Muscle of leg (tissue), 11 donors: ENCODE data around the gene VDR. TPM values are rescaled to one million over a fixed set of nuclear protein-coding genes. Genes with fewer than 3 reads are reported as not detected.

ENCODE experiments used
- DNase-seq: peaks from one replicate; pipeline ENCODE4 v3.0.0; 2013
- H3K27ac ChIP-seq: one replicate; pipeline ENCODE4 v1.5.1; 2013; ENCODE audit warnings: mild to moderate bottlenecking, low read length, control low read depth
- H3K27me3 ChIP-seq: one replicate; pipeline ENCODE4 v1.6.1; 2013; ENCODE audit warnings: low read length; ENCODE audit not compliant: control insufficient read depth, insufficient read depth
- H3K36me3 ChIP-seq: one replicate; pipeline ENCODE4 v1.6.1; 2013; ENCODE audit warnings: low read length; ENCODE audit not compliant: control insufficient read depth, insufficient read depth
- H3K4me1 ChIP-seq: one replicate; pipeline ENCODE4 v1.6.1; 2013; ENCODE audit warnings: low read length; ENCODE audit not compliant: control insufficient read depth, insufficient read depth
- H3K4me3 ChIP-seq: one replicate; pipeline ENCODE4 v1.5.1; 2013; ENCODE audit warnings: low read length, control low read depth
- H3K9me3 ChIP-seq: replicated peaks from 2 replicates; pipeline ENCODE4 v1.6.1; 2013; ENCODE audit warnings: low read depth, low read length; ENCODE audit not compliant: control insufficient read depth
- WGBS: methylation state at CpG from one replicate; pipeline ENCODE4 v1.1.5; 2013; ENCODE audit warnings: missing lambda C conversion rate; ENCODE audit not compliant: insufficient coverage; 5-methylcytosine and 5-hydroxymethylcytosine counted together
- polyA plus RNA-seq, 8 donors: library from polyadenylated mRNA; unstranded; fragments of 120-200 nt; gene quantifications; one replicate each; pipeline versions ENCODE4 v1.2.1 to v1.2.3, GENCODE V29; 2013; ENCODE audit warnings: inconsistent platforms in 1 of 8, low replicate concordance in 1 of 8; ENCODE audit not compliant: insufficient read length in 8 of 8, insufficient read depth in 1 of 8
- total RNA-seq: library from RNA; stranded (reverse); fragments of 120-200 nt; gene quantifications from one replicate; pipeline ENCODE4 v1.2.4, GENCODE V29; 2013

Gene VDR
- total and polyA plus RNA-seq, 9 donors: 0.23 to 1.0 (median 0.45) TPM

DNA sequence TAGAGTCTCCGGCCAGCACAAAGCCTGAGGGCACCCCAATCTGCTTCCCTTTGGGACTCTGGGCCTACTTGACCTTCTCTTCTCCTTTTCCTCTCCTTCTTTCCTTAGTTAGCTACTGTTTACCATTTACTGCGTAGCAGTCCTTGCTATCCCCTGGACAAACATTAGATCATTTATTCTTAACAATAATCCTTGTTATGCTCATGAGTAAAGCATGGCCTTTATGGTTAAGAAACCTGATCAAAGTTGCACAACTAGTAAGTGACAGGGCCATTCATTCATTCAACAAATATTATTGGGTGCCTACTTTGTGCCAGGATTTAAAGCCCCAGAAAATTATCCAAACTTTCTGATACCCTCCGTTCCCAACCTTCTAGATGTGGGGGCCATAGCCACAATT lies 81.9 kb downstream of the VDR start:
- peaks cover 62% of the 10 kb centered on the region for H3K4me1 ChIP-seq
- 57% methylated on average over 1 of the region's 3 CpGs for WGBS
- no peaks in the 10 kb centered on the region for H3K9me3 ChIP-seq
- no peak overlapping the region for H3K4me3 ChIP-seq
- H3K27ac ChIP-seq: peak overlapping the region; percentile 65
- H3K36me3 ChIP-seq: peaks cover 4% of the 10 kb centered on the region
- H3K27me3 ChIP-seq: no peaks in the 10 kb centered on the region
- no peak for DNase-seq

DNA sequence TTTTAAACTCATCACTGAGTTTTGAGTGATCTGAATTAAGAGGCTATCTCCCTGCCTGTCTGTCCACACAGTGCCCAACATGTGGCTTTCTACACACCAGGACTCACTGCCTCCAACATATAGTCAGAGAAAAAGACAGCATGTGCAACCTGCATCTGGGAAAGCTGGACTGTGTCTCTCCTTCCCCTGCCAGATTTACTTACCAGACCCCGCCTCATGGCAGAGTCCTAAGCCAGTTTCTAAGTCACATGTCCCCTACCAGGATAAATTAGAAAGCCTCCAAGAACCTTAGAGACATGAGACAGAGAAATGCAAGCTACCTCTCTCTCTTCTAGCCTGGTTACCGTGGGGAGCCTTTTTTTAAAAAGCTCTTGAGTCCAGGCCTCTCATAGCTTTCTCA lies 82.4 kb downstream of the VDR start:
- 17% methylated on average over 2 of the region's 2 CpGs for WGBS
- no peak overlapping the region for H3K4me3 ChIP-seq

DNA sequence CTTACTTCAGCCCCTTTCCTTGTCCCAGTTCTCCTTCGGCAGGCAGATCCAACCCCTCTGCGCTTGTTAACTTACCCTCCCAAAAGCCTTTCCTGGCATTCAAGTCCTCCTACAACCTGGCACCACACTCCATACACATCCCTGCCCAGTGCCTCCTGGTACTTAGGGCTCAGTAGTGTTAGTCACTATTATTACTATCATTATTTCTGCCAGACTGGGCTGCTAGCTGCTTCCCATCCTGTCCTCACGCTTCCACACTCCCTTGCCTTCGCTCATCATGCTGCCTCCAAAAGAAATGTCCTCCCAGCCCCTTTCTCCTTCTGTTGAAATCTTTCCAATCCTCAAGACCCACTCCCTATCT lies 83.5 kb downstream of the VDR start:
- H3K4me1 ChIP-seq: peaks cover 69% of the 10 kb centered on the region
- no peaks in the 10 kb centered on the region for H3K9me3 ChIP-seq
- peak overlapping the region; percentile 95 for H3K27ac ChIP-seq
- 64% methylated on average over 2 of the region's 4 CpGs for WGBS
- DNase-seq: no peak
- no peaks in the 10 kb centered on the region for H3K27me3 ChIP-seq
- peaks cover 4% of the 10 kb centered on the region for H3K36me3 ChIP-seq
- no peak overlapping the region for H3K4me3 ChIP-seq

More for the DNA sequence above, 82.4 kb downstream of the VDR start:
- Histone ChIP-seq H3K9me3 (no peaks in the 10 kb centered on the region), H3K36me3 (peaks cover 4% of the 10 kb centered on the region), H3K27me3 (no peaks in the 10 kb centered on the region), H3K27ac (peak overlapping the region; percentile 65), H3K4me1 (peaks cover 65% of the 10 kb centered on the region)
- peak; percentile 85 for DNase-seq

DNA sequence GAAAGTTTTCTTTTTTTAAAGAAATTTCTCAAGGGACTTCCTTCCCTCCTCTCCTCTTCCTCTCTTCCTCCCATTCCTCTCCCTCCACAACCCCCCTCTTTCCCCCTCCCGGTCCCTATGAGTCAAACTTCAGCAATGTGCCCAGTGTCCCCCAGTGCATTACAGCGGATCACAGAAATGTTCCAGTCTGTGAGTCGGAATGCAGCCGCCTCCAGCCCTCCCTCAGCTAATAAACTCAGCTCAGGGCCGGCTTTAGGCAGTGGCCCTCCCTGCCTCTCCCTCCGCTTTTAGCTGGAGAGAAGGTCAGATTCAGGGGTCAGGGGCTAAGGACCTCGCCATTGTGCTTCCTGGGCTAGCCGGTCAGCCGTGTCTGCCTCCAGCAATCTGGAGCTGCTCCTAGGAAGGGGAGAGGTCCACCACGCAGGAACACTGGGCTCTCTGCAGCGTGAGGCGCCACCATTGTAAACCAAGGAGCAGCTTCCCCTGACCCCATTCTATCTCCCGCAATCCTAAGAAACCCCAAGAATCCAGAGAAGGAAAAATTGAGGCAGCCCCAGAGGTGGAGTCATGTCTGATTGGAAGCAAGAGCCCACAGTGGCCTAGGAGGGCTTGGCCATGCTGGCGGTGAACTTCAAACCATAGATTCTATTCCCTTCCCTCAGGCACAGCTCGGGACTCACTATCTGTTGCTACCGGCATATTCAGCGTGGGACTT lies 84.0 kb downstream of the VDR start:
- peak; percentile 97 for DNase-seq
- Histone ChIP-seq H3K27me3 (no peaks in the 10 kb centered on the region), H3K36me3 (peaks cover 4% of the 10 kb centered on the region), H3K27ac (peak overlapping the region; percentile 95), H3K9me3 (no peaks in the 10 kb centered on the region), H3K4me1 (peaks cover 69% of the 10 kb centered on the region), H3K4me3 (peak overlapping the region; percentile 75)
- 41% methylated on average over 6 of the region's 17 CpGs for WGBS

DNA sequence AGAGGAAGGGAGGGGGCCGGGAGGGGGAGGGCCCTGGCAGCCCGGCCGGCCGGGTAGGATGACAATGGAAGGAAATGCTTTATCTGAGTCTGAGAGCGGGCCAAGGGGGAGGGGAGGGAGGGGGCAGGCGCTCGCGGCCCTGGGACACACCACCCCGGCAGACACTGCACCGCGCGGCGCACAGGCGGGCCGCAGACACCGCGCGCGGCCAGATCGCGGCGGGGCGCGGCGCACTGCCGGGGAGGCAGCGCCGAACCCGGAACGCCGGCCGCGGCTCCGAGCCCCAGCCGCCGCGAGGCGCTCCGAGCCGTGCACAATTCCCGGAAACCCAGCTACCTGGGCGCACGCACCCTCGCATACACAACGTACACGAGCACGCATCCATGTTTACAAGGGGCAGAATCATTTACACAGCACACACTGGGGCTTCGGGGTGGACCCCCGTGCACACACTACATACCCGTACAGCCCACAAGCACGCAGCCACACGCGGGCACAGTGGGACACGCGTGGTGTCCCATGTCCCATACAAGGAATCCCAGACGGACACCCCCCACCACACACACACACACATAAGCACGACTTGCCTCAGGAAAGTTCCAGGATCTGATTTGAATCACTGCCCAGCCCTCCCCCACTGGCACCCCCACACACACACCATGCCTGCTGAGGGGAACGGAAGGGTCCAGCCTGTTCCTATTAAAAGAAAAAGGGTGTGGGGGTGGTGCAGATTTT lies 84.7 kb downstream of the VDR start, which contains the start of gene HDAC7:
HDAC7 (minus strand) TSS at position 8 of the 735 bp plus-strand sequence. CDS start 118 bp downstream, outside the sequence.
- peak; percentile 95 for DNase-seq
- Histone ChIP-seq H3K27me3 (no peaks in the 10 kb centered on the region), H3K27ac (peak within 1 kb of the TSS; percentile 95), H3K4me1 (peaks cover 64% of the 10 kb centered on the region), H3K36me3 (peaks cover 4% of the 10 kb centered on the region), H3K4me3 (peak within 1 kb of the TSS; percentile 75), H3K9me3 (no peaks in the 10 kb centered on the region)
- 0% methylated on average over 47 of the region's 58 CpGs for WGBS

DNA sequence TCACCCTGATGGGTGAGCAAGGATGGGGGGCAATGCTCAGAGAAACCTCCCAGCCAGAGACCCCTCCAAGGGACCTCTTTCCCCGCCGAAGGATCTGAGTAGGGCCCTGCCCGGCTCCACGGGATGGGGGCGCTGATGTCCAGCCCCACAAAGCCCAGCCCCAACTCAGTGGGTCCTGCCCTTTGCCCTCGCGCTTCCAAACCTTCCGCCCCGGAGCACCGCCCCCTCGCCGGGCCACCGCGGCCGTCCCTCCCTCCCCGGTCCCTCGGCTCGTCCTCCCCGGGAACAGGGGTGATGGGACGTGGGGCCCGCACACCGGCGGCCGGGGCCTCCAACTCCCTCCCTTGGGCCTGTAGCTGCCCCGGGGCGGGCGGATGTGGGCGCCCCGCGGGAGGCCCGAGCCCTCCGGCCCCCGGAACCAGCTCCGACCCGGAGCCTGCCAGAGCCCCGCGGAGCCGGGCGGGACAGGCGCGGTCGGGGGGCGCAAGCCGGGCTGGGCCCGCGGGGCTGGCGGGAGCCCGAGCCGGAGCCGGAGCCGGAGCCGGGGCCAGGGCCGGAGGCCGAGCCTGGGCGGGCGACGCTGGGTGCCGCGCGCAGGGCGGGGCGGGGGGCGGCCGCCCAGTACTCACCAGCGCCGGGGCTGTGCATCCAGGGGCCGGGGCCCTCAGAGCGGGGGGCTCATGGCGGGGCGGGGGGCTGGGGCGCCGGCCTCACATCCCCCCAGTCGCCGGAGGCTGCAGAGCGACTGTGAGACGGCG lies 85.5 kb downstream of the VDR start:
- peak; percentile 70 for DNase-seq

DNA sequence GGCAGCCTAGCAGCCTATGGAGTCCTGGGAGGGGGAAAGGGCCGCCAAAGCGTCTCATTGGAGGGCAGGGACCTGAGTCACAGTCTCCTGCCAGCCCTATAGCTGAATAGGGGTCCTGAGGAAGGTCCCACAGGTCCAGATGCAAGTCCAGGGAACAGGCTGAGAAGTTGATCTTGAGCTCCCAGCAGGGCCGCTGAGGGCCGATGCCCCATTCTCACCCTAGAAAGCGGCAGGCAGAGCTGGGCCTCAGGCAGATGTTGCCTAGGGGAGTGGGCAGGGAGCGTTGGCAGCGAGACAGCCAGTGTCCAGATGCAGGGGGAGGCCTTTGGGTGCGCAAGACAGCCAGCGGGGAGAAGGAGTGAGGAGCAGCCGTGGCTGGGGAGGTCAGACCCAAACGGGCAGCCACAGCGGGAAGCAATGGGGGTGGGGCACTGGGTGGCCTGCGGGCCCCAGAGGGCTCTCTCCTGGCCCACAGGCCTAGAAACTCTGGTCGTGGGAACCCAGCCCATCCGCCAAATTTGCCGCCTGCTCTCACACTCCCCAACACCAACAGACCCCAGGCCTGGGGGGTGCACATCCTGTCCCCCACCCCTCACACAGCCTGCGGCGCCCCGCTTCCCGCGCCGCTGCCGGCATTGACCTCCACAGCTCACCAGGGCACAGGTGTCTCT lies 86.2 kb downstream of the VDR start:
- WGBS: 16% methylated on average over 22 of the region's 23 CpGs
- H3K36me3 ChIP-seq: peaks cover 17% of the 10 kb centered on the region
- H3K27ac ChIP-seq: peak overlapping the region; percentile 78
- H3K4me3 ChIP-seq: peak overlapping the region; percentile 75
- peaks cover 72% of the 10 kb centered on the region for H3K4me1 ChIP-seq
- no peaks in the 10 kb centered on the region for H3K9me3 ChIP-seq
- DNase-seq: no peak
- no peaks in the 10 kb centered on the region for H3K27me3 ChIP-seq

More for the DNA sequence above, 85.5 kb downstream of the VDR start:
- H3K27me3 ChIP-seq: no peaks in the 10 kb centered on the region
- WGBS: 1% methylated on average over 72 of the region's 77 CpGs
- no peaks in the 10 kb centered on the region for H3K9me3 ChIP-seq
- H3K4me1 ChIP-seq: peaks cover 69% of the 10 kb centered on the region
- H3K36me3 ChIP-seq: peaks cover 10% of the 10 kb centered on the region
- H3K4me3 ChIP-seq: peak overlapping the region; percentile 75
- H3K27ac ChIP-seq: peak overlapping the region; percentile 95

DNA sequence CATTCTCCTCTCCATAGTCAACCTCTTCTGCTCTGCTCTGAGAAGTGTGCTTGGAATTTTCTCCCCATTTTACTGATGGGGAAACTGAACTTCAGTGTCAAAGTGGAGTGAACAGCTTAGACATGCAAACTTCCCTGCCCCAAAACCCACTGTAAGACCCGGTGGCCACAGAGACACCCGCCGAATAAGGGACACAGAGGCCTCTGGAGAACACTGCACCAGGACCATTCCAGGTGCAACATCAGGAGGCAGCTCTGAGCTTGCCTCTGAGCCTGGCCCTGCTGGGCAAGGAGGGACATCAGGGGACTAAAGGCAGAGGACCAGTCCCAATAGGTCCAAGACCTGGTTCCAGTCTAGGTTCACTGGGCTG lies 86.8 kb downstream of the VDR start:
- no peak for DNase-seq
- H3K4me1 ChIP-seq: peaks cover 75% of the 10 kb centered on the region
- H3K9me3 ChIP-seq: no peaks in the 10 kb centered on the region
- 75% methylated on average over 3 of the region's 3 CpGs for WGBS
- H3K27me3 ChIP-seq: no peaks in the 10 kb centered on the region
- peak overlapping the region; percentile 78 for H3K27ac ChIP-seq
- peak overlapping the region; percentile 75 for H3K4me3 ChIP-seq
- peaks cover 18% of the 10 kb centered on the region for H3K36me3 ChIP-seq

DNA sequence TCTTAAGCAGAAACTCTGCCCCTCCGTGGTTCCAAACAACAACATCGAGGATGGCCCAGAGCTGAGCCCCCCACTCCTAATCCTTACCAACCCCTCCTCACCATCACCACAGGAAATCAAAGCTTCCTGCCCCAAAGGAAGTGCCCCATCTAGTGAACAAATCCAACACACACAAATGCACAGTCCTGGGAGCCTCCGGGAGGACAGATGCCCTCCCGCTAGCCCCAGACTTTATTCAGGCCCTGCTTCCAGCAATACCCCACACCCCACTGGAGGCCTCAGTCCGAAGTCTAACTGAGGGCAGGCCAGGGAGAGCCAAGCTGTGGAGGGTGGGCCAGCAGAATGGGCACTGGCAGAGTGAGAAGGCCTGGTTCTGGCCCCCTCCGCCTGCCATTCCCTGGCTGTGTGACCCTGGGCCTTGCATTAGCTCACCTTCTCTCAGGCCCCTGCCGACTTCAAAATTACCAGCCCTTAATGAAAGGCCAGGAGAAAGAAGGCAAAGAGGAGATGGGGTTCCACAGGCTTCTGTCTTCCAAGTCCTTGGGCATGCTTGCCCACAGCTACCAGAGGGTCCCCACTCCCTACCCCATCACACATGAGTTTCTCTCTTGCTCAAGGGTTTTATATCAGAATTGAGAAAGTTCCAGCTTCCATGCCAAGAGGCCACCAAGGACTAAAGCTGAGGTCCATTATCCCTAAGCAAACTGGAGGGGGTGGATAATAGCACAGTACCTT lies 87.4 kb downstream of the VDR start:
- 8% methylated on average over 4 of the region's 7 CpGs for WGBS
- no peak for DNase-seq
- Histone ChIP-seq H3K9me3 (no peaks in the 10 kb centered on the region), H3K36me3 (peaks cover 18% of the 10 kb centered on the region), H3K4me1 (peaks cover 76% of the 10 kb centered on the region), H3K4me3 (peak overlapping the region; percentile 75), H3K27ac (peak overlapping the region; percentile 78), H3K27me3 (no peaks in the 10 kb centered on the region)
